ENCODE results near the gene PLA2G4F. TPM values are rescaled to one million over a fixed set of nuclear protein-coding genes. Genes with fewer than 3 reads are reported as not detected.

PLA2G4F gene
- total RNA-seq, 4 donors from 2014 or later, result 0.16 to 0.67 TPM; not detected in 2

DNA sequence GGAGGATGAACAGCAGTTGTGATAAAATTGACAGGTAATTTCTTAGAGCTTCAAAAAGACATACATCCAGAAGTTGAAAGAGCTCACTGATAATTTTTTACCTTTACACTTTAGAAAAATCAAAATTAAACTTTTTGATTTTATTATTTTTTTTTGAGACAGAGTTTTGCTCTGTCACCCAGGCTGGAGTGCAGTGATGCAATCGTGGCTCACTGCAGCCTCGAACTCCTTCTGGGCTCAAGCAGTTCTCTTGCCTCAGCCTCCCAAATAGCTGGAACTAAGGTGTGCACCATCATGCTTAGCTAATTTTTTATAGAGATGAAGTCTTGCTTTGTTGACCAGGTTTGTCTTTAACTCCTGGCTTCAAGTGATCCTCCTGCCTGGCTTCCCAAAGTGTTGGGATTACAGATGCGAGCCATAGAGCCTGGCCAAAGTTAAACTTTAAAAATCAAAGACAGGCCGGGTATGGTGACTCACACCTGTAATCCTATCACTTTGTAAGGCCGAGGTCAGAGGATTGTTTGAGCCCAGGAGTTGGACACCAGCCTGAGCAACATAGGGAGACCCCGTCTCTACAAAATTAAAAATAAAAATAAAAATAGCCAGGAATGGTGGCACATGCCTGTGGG, 21.7 kb downstream of the PLA2G4F start:
- Histone ChIP-seq H3K9me3 (no peaks in the 10 kb centered on the region), H3K4me3 (no peak overlapping the region), H3K36me3 (no peaks in the 10 kb centered on the region), H3K27me3 (peaks cover 8% of the 10 kb centered on the region), H3K4me1 (no peaks in the 10 kb centered on the region), H3K27ac (no peak overlapping the region)
- ATAC-seq, result no peak
- no peak for TF ChIP-seq POLR2A (IDR thresholded peaks at IDR 0.05)
- no peak for TF ChIP-seq POLR2AphosphoS5 (IDR thresholded peaks at IDR 0.05)
- TF ChIP-seq, protein P1, sequence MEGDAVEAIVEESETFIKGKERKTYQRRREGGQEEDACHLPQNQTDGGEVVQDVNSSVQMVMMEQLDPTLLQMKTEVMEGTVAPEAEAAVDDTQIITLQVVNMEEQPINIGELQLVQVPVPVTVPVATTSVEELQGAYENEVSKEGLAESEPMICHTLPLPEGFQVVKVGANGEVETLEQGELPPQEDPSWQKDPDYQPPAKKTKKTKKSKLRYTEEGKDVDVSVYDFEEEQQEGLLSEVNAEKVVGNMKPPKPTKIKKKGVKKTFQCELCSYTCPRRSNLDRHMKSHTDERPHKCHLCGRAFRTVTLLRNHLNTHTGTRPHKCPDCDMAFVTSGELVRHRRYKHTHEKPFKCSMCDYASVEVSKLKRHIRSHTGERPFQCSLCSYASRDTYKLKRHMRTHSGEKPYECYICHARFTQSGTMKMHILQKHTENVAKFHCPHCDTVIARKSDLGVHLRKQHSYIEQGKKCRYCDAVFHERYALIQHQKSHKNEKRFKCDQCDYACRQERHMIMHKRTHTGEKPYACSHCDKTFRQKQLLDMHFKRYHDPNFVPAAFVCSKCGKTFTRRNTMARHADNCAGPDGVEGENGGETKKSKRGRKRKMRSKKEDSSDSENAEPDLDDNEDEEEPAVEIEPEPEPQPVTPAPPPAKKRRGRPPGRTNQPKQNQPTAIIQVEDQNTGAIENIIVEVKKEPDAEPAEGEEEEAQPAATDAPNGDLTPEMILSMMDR (IDR thresholded peaks at IDR 0.05), result no peak
- TF ChIP-seq EP300 (IDR thresholded peaks at IDR 0.05), result no peak
- whole genome bisulfite sequencing, 2 donors (ENCODE audit: low coverage in 1 of 2), result 86% methylated on average over 2 to 4 of the region's 6 CpGs

DNA sequence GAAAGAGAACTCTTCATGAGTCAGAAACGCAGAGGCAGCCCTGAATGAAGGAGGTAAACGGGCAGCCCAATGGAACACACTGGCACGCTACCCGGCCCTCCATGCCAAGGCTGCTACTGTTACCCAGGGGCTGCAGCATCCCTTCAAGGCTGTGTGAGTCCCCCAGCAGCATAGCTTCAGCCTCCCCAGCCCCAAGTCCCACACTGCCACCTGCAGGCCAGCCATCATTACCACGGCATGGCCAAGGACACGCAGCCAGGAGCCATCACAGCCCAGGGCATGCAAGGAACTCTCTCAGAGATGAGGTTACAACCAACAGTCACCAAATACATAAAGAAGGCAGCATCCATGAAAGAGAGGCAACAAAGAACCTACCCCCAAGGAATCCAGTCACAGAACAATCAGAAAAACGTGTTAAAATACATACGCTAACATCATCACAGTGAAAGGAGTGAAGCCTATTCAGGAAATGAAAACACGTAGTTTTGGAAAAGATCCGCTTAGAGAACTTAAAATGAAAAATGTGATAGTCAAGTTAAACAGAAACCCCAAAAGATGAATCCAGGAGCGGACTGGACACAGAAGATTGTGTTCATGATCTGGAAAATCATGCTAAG, 22.4 kb downstream of the PLA2G4F start:
- Histone ChIP-seq H3K36me3 (no peaks in the 10 kb centered on the region), H3K27ac (no peak overlapping the region), H3K9me3 (no peaks in the 10 kb centered on the region), H3K4me3 (no peak overlapping the region), H3K27me3 (peaks cover 8% of the 10 kb centered on the region), H3K4me1 (no peaks in the 10 kb centered on the region)
- no peak for TF ChIP-seq EP300 (IDR thresholded peaks at IDR 0.05)
- TF ChIP-seq, protein P1 (IDR thresholded peaks at IDR 0.05), result peak in 1 of 4 experiments; percentile 43
- ATAC-seq, result no peak
- WGBS, 2 donors (ENCODE audit: low coverage in 1 of 2), result 66 to 90% methylated on average over 5 to 10 of the region's 11 CpGs

DNA sequence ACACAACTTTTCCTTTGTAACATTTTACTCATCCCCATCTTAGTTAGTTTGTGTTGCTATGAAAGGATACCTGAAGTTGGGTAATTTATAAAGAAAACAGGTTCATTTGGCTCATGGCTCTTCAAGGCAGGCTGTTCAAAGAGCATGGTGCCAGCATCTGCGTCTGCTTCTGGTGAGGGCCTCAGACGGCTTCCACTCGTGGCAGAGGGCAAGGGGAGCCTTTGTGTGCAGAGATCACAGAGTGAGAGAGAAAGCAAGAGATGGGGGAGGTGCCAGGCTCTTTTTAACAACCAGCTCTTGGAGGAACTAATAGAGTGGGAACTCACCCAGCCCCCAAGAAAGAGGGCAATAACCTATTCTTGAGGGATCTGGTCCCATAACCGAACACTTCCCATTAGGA, 23.1 kb downstream of the PLA2G4F start:
- TF ChIP-seq POLR2A (IDR thresholded peaks at IDR 0.05) (no peak), EP300 (IDR thresholded peaks at IDR 0.05) (no peak), POLR2AphosphoS5 (IDR thresholded peaks at IDR 0.05) (no peak)
- TF ChIP-seq, protein P1 (IDR thresholded peaks at IDR 0.05), result no peak
- Histone ChIP-seq H3K9me3 (no peaks in the 10 kb centered on the region), H3K4me1 (no peaks in the 10 kb centered on the region), H3K36me3 (no peaks in the 10 kb centered on the region), H3K4me3 (no peak overlapping the region), H3K27ac (no peak overlapping the region), H3K27me3 (peaks cover 14% of the 10 kb centered on the region)
- 100% methylated on average over 2 of the region's 4 CpGs for WGBS, 2 donors (ENCODE audit: low coverage in 1 of 2)
- ATAC-seq, result no peak

DNA sequence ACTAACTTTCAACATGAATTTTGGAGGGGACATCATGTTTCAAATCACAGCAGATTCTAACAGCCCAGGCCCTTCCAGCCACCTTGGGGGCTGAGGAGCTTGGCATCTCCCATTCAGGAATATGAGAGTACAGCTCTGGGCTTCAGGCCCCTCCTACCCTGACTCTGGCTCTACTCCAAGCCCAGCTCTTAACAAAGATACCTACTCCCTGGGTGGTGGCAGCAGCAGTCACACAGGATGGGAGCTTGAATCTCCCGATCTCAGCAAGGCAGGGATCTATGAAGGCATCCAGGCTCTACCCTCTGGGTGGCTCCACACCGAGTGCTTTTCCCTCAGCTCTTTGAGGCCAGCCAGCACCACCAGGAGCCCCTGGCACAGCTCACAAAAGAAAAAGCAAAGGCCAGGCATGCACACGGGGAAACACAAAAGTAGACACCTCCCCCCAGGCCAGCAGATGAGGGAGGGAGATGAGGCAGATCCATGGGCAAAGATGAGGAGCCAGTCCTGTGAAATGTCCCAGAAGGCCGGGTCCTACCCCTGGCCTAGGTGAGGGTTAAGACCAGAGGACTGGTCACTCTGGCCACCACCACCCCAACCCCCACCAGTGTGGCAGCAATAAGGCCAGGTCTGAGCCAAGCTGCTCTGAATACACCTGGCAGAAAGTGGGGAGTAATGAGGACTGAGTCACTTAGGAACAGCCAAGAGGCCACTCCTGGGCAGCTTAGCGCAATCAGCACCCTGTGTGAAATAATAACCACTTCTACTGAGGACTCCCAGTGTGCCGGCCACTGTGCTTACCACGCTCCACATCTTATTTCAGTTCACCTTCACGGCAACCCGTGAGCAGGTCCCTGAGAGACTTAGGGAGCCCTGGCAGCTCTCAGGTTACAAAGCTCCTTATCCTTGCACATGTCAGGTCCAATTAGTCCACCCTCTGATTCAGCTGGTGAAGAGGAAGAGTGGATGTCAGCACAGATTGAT, 24.3 kb downstream of the PLA2G4F start:
- H3K4me3 ChIP-seq, result no peak overlapping the region
- WGBS, 2 donors (ENCODE audit: low coverage in 1 of 2), result 100% methylated on average over 2 of the region's 9 CpGs; no CpG with 5 or more reads in 1 of the 2 donors
- no peaks in the 10 kb centered on the region for H3K9me3 ChIP-seq
- no peak for ATAC-seq
- H3K36me3 ChIP-seq, result no peaks in the 10 kb centered on the region
- H3K4me1 ChIP-seq, result no peaks in the 10 kb centered on the region
- no peak overlapping the region for H3K27ac ChIP-seq
- H3K27me3 ChIP-seq, result peaks cover 27% of the 10 kb centered on the region
- TF ChIP-seq POLR2A (IDR thresholded peaks at IDR 0.05) (no peak), EP300 (IDR thresholded peaks at IDR 0.05) (no peak)
- TF ChIP-seq, protein P1 (IDR thresholded peaks at IDR 0.05), result no peak

Data from gastroesophageal sphincter (tissue), 4 donors.